GM23338 (cell line): ENCODE data around the gene ASB8.

Experiments
- CREB1 ChIP-seq: fragments of 250-450 bp; sonication (Bioruptor Pico); IDR thresholded peaks from 2 replicates; pipeline ENCODE4 v1.5.0; 2020; ENCODE audit warnings: low read depth, mild to moderate bottlenecking, moderate library complexity
- CTCF ChIP-seq, 2 experiments: fragments of 200-600 bp in 1 of 2; sonication (generic) in 1 of 2; conservative IDR thresholded peaks; 2 replicates each; pipeline versions ENCODE4 v1.5.1 to v1.6.1; 2016 to 2017; ENCODE audit warnings: antibody characterized with exemption in 2 of 2, low read depth in 2 of 2, mild to moderate bottlenecking in 2 of 2, moderate library complexity in 1 of 2
- EZH2 ChIP-seq: fragments of 200-600 bp; sonication (generic); IDR thresholded peaks from one replicate; pipeline ENCODE4 v1.8.0; 2017; ENCODE audit warnings: antibody characterized with exemption, mild to moderate bottlenecking, low read depth; ENCODE audit not compliant: unreplicated experiment
- EZH2phosphoT487 ChIP-seq: fragments of 200-600 bp; sonication (generic); IDR thresholded peaks from one replicate; pipeline ENCODE4 v1.8.1; 2018; ENCODE audit warnings: antibody characterized with exemption; ENCODE audit not compliant: unreplicated experiment
- JUNB ChIP-seq: IDR thresholded peaks from one replicate; pipeline ENCODE4 v1.6.1; 2016; ENCODE audit warnings: antibody characterized with exemption; ENCODE audit not compliant: unreplicated experiment
- NANOG ChIP-seq: IDR thresholded peaks from 2 replicates; pipeline ENCODE4 v1.6.1; 2016; ENCODE audit warnings: antibody characterized with exemption, borderline replicate concordance
- POLR2AphosphoS5 ChIP-seq: IDR thresholded peaks from 2 replicates; pipeline ENCODE4 v1.6.1; 2016; ENCODE audit warnings: antibody characterized with exemption, low read depth
- REST ChIP-seq: IDR thresholded peaks from one replicate; pipeline ENCODE4 v1.6.1; 2018; ENCODE audit warnings: antibody characterized with exemption; ENCODE audit not compliant: unreplicated experiment
- STAT1 ChIP-seq: IDR thresholded peaks from one replicate; pipeline ENCODE4 v1.6.1; 2016; ENCODE audit warnings: antibody characterized with exemption; ENCODE audit not compliant: unreplicated experiment
- ZNF331 ChIP-seq: fragments of 250-450 bp; sonication (Bioruptor Pico); IDR thresholded peaks from 2 replicates; pipeline ENCODE4 v1.5.0; 2020; ENCODE audit warnings: low read depth, mild to moderate bottlenecking, moderate library complexity

GRCh38 chr12:48201091-48201490 is 43.8 kb upstream of the ASB8 start:
- TF ChIP-seq CREB1 (CRISPR knock-in tag) (no peak), EZH2 (no peak), EZH2phosphoT487 (no peak), POLR2AphosphoS5 (no peak), CTCF (conservative IDR thresholded peaks at IDR 0.05; ENCODE audit: low read depth in 2 of 2) (no peak), REST (no peak), NANOG (no peak), JUNB (no peak), STAT1 (no peak), ZNF331 (CRISPR knock-in tag) (no peak)
